Measurements from ENCODE around the gene CCDC57. TPM values are rescaled to one million over a fixed set of nuclear protein-coding genes. Genes with fewer than 3 reads are reported as not detected.

Gene CCDC57
- total RNA-seq, 1 donor, result 21.0 TPM

- peak; percentile 88 for DNase-seq (ENCODE audit: insufficient read length, low spot score, missing footprints)
- no peak overlapping the region for H3K4me2 ChIP-seq (ENCODE audit: insufficient read depth, low read length)
Observed at GRCh38 chr17:82241926-82242697, 29.5 kb upstream of the CCDC57 start.

GRCh38 chr17:82241183-82241925 is 28.7 kb upstream of the CCDC57 start:
- Histone ChIP-seq H2AFZ (ENCODE audit: low read length) (no peak overlapping the region), H3K27me3 (ENCODE audit: insufficient read depth, low read length) (no peaks in the 10 kb centered on the region), H3K4me3 (ENCODE audit: insufficient read depth, low read length) (no peak overlapping the region), H3K9me3 (ENCODE audit: low read depth, low read length) (no peaks in the 10 kb centered on the region), H3K4me2 (ENCODE audit: insufficient read depth, low read length) (no peak overlapping the region), H3K4me1 (ENCODE audit: insufficient read depth, low read length) (peaks cover 39% of the 10 kb centered on the region), H4K20me1 (ENCODE audit: insufficient read depth, low read length) (peaks cover 98% of the 10 kb centered on the region), H3K79me2 (ENCODE audit: insufficient read depth, low read length) (peaks cover 64% of the 10 kb centered on the region), H3K36me3 (ENCODE audit: insufficient read depth, low read length) (peaks cover 76% of the 10 kb centered on the region), H3K27ac (ENCODE audit: low read depth, low read length) (peak overlapping the region; percentile 48)
- TF ChIP-seq, protein P1, sequence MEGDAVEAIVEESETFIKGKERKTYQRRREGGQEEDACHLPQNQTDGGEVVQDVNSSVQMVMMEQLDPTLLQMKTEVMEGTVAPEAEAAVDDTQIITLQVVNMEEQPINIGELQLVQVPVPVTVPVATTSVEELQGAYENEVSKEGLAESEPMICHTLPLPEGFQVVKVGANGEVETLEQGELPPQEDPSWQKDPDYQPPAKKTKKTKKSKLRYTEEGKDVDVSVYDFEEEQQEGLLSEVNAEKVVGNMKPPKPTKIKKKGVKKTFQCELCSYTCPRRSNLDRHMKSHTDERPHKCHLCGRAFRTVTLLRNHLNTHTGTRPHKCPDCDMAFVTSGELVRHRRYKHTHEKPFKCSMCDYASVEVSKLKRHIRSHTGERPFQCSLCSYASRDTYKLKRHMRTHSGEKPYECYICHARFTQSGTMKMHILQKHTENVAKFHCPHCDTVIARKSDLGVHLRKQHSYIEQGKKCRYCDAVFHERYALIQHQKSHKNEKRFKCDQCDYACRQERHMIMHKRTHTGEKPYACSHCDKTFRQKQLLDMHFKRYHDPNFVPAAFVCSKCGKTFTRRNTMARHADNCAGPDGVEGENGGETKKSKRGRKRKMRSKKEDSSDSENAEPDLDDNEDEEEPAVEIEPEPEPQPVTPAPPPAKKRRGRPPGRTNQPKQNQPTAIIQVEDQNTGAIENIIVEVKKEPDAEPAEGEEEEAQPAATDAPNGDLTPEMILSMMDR (IDR thresholded peaks at IDR 0.05; ENCODE audit: extremely low read depth, low read depth, low read length), result no peak
- peak; percentile 95 for DNase-seq (ENCODE audit: insufficient read length, low spot score, missing footprints)

More at GRCh38 chr17:82241926-82242697, 29.5 kb upstream of the CCDC57 start:
- Histone ChIP-seq H3K79me2 (ENCODE audit: insufficient read depth, low read length) (peaks cover 60% of the 10 kb centered on the region), H3K27ac (ENCODE audit: low read depth, low read length) (peak overlapping the region; percentile 48), H3K4me3 (ENCODE audit: insufficient read depth, low read length) (no peak overlapping the region), H3K27me3 (ENCODE audit: insufficient read depth, low read length) (no peaks in the 10 kb centered on the region), H4K20me1 (ENCODE audit: insufficient read depth, low read length) (peaks cover 98% of the 10 kb centered on the region), H3K9me3 (ENCODE audit: low read depth, low read length) (no peaks in the 10 kb centered on the region), H3K36me3 (ENCODE audit: insufficient read depth, low read length) (peaks cover 77% of the 10 kb centered on the region), H2AFZ (ENCODE audit: low read length) (no peak overlapping the region), H3K4me1 (ENCODE audit: insufficient read depth, low read length) (peaks cover 47% of the 10 kb centered on the region)
- TF ChIP-seq, protein P1 (IDR thresholded peaks at IDR 0.05; ENCODE audit: extremely low read depth, low read depth, low read length), result no peak

GRCh38 chr17:82240506-82241182 is 28.0 kb upstream of the CCDC57 start:
- DNase-seq (ENCODE audit: insufficient read length, low spot score, missing footprints), result peak; percentile 76
- Histone ChIP-seq H2AFZ (ENCODE audit: low read length) (no peak overlapping the region), H3K9me3 (ENCODE audit: low read depth, low read length) (no peaks in the 10 kb centered on the region), H3K27me3 (ENCODE audit: insufficient read depth, low read length) (no peaks in the 10 kb centered on the region), H3K27ac (ENCODE audit: low read depth, low read length) (peak overlapping the region; percentile 53), H3K4me3 (ENCODE audit: insufficient read depth, low read length) (no peak overlapping the region), H3K4me1 (ENCODE audit: insufficient read depth, low read length) (peaks cover 38% of the 10 kb centered on the region), H4K20me1 (ENCODE audit: insufficient read depth, low read length) (peaks cover 98% of the 10 kb centered on the region), H3K79me2 (ENCODE audit: insufficient read depth, low read length) (peaks cover 64% of the 10 kb centered on the region), H3K36me3 (ENCODE audit: insufficient read depth, low read length) (peaks cover 75% of the 10 kb centered on the region), H3K4me2 (ENCODE audit: insufficient read depth, low read length) (no peak overlapping the region)
- TF ChIP-seq, protein P1 (IDR thresholded peaks at IDR 0.05; ENCODE audit: extremely low read depth, low read depth, low read length), result no peak

All from osteoblast (primary cell).